GM19438 (cell line): ENCODE results near the gene UCKL1.
"Not testable (repeated sequence)": the region's sequence is repeated elsewhere in the genome, so short reads cannot be mapped to it uniquely, and the experiment has no call there.

Experiments
- ATAC-seq: cut with Tn5 transposase; IDR thresholded peaks from one replicate; pipeline ENCODE4 v1.9.1; 2021; ENCODE audit warnings: low read depth; ENCODE audit not compliant: unreplicated experiment

The UCKL1 gene

GRCh38 chr20:63945031-63945658 lies 11.1 kb downstream of the UCKL1 start:
- no peak for ATAC-seq

GRCh38 chr20:63944078-63944941 lies 11.9 kb downstream of the UCKL1 start:
- no peak for ATAC-seq

- no peak for ATAC-seq
These were observed 12.5 kb downstream of the UCKL1 start for GRCh38 chr20:63943808-63944077.

DNA sequence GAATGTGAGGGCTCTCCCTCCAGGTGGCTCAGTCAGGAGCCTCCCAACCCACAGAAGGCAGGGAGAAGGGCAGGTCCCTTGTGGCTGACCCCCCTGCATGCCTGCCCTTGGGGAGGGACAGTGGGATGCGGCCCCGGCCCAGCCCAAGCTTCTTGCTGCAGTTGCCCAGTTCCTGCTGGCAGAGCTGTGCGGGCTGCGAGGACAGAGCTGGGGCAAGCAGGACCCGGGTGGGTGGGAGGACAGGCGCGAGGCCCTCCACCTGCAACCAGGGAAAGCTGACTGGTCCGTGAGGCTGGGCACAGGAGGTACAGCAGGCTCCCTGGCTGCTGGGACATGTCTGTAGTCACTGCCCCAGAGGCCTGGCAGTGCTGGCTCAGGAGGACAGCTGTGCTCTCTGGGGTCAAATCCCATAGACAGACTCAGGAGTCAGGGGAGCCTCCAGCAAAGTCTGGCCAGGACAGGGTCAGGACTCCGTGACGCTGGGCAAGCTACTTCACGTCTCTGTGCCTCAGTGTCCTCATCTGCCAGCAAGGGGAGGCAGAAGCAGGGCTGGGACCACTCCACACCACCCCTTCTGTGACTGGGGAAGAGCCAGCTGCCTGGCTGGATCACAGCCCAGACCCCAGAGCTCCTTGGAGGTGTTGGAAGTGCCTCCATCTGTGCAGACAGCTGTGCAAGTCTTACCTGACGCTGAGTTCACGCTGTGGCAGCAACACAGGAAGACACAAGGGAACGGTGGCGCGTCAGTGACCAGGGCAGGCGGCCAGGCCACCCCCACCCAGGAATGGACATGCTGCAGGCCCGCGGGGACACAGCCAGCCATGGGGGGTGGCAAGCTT lies 13.0 kb downstream of the UCKL1 start:
- no peak for ATAC-seq

- no peak for ATAC-seq
These were observed 13.8 kb downstream of the UCKL1 start for GRCh38 chr20:63942250-63942951.

DNA sequence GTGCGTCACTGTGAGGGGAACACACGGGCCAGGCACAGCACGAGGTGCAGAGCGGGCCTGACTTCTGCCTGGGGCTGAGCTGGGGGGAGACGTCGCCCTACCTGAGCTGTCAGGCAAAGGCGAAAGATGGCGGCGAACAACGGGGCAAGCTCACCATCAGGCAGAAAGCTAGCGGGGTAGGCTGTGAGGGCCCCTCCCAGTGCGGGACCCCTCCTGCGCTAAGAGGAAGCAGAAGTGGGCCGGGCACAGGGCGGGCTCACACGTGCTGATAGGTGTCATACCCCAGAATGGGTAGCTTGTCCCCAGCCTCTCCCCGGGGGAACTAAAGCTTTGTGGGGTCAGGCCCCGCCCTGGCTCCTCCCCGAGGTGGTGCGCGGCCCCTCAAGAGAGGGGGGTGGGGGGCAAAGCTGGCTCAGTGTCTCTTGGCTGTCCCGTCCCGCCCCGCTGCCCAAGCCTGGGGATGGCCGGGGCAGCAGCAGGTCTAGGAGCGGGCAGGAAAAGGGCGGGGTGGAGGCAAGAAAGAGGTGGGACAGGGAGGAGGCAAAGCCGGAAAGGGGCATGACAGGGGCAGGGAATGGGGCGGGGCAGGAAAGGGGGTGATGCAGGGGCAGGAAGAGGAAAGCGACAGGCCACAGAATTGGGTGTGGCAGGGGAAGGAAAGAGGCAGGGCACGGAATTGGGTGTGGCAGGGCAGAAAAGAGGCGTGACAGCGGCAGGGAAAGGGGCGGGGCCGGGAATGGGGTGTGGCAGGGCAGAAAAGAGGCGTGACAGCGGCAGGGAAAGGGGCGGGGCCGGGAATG lies 14.7 kb downstream of the UCKL1 start:
- no peak for ATAC-seq

- ATAC-seq = no peak
These were observed 15.5 kb downstream of the UCKL1 start for GRCh38 chr20:63940472-63941266.

- ATAC-seq = no peak
These were observed 16.1 kb downstream of the UCKL1 start for GRCh38 chr20:63940071-63940471.

DNA sequence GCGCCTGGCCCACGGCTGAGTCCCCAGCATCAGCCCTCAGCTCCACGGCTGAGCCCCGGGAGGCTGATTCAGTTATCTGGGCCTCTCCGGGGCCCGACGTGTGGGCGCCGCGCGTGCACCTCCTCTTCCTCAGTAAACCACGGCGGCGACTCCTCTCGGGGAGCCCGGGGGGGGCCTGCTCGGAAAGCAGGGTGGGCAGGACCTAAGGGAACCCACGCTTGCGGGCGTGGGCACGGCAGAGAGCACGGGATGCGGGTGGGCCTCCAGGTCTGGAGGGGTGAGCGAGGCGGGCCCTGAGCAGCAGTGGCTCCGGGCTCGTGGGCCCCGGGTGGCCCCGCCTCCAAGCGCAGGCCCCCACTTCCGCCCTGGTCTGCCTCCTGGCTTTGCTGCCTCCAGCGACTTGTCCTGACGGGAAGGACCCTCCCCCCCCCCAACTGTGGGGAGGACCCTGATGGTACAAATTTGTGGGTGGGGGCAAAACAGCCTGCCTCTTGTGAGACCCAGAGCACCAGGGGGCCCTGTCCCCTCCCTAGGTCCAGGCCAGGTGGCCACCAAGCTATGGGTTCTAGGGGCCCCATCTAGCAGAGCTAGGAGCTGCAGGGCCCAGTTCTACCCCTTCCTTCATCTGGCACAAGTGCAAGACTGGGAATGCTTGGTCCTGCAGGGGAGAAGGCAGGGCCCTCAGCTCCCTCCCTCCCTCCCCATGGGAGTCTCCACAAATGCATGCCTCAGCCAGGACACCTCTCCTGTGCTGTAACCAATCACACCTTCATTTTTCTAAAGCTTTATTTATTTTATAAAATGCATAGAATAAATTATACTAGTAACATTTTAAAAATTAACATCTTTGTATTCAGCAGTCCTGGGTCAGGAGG lies 16.9 kb downstream of the UCKL1 start:
- ATAC-seq = no peak

DNA sequence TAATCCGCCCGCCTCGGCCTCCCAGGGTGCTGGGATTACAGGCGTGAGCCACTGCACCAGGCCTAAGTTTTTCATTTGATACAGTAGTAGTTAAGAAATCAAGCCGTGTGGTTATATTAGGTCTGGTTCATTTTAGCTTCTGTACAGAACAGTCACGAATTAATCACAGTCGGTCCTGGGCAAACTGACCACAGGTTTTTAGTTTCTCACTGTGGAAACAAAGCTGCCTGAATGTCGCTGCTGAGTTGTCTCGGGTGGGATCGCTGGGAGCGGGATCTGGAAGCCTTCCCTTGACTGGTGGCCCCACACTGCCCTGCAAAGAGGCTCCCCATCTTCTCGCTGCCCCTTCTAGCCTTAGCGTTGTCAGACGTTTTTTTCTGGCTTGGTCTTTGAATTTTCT lies 18.6 kb downstream of the UCKL1 start:
- ATAC-seq = no peak

- ATAC-seq = no peak
These were observed 20.8 kb downstream of the UCKL1 start for GRCh38 chr20:63935447-63935846.

GRCh38 chr20:63934271-63935068 lies 21.7 kb downstream of the UCKL1 start:
- ATAC-seq = no peak

DNA sequence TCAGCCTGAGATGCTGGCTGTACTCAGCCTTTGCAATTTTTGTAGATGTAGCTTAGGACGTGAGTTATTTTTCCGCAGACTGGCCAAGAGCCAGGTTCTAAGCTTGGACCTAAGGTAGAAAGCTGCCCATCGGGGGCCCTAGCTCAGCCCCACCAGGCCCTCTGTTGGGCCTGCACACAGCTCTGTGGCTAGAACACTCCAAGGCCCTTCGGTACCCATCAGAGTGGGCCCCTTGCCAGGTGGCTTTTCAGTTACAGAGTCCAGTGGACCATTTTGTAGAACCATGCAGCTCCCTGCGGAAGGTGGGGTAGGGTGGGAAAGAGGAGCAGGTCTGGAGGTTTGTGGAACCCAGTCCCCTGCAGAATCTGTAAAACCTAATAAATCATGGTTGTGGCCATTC lies 22.6 kb downstream of the UCKL1 start:
- ATAC-seq = no peak

DNA sequence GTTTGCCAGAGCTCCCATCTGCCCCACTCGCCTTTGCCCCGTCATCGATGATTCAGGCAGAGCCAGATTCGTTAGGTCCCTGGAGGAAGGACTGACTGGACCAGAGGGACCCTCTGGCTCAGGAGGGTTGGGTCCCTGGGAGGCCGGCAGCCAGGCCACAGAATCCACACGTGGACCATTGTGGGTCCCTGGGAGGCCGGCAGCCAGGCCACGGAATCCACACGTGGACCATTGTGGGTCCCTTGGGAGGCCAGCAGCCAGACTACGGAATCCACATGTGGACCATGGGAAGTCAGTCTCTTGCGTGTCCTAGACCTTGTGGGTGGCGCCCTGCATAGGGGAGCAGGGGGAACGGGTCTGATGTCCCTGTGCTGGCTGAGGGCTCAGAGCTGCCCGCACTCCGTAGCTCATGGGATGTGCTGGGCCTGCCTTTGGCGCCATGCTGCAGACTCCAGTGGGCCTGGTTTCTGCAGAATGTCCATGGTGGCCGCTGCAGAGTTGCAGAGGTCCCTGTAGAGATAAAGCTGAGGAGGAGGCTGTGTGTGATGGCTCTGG lies 23.5 kb downstream of the UCKL1 start:
- ATAC-seq = no peak

DNA sequence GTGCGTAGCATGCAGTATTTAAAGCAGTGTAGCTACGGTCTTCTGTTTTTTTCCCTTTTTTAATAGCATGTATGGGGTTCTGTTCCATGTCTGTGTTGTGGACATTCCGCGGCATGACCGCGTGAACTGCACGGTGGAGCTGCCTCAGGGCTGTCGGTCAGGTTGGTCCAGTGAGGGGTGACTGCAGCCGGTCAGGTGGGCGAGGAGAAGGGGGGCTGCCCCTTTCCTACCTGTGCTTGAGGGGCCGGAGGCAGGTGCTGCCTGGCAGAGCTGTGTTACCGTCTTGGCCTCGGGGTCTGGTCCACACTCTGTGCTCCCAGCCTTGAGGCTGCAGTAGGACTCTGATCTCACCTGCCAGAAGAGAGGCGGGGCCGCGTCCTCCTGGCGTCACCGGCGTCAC lies 24.5 kb downstream of the UCKL1 start:
- ATAC-seq = no peak

- no peak for ATAC-seq
These were observed 25.2 kb downstream of the UCKL1 start for GRCh38 chr20:63930971-63931553.

DNA sequence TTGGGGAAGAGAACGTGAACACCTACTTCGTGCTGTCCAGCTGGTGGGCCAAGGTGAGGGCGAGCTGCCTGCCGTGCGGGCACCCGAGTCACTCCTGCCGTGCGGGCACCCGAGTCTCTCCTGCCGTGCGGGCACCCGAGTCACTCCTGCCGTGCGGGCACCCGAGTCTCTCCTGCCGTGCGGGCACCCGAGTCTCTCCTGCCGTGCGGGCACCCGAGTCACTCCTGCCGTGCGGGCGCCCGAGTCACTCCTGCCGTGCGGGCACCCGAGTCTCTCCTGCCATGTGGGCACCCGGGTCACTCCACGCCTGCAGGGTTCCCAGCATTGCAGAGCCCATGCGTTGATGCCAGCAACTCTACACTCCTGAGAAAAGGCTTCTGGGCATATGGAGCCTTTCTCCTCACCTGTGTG lies 26.7 kb downstream of the UCKL1 start:
- not testable (repeated sequence) for ATAC-seq
